GM12891 (cell line): ENCODE data around the gene ABCG1.
A peak's percentile ranks its signal among the peaks of the same experiment; 100 is the strongest.

ENCODE experiments used
- DNase-seq: peaks from one replicate; pipeline ENCODE4 v3.0.0; 2011; ENCODE audit warnings: low spot score; ENCODE audit not compliant: insufficient read length
- FAIRE-seq: peaks from 2 replicates; lab custom pipeline; 2011; peaks lifted over from hg19 to GRCh38; lab: Jason Lieb, UNC
- PAX5 ChIP-seq: IDR thresholded peaks from 2 replicates; pipeline ENCODE4 v1.6.1; 2011; ENCODE audit warnings: low read length, moderate library complexity, mild to moderate bottlenecking; ENCODE audit not compliant: insufficient read depth, severe bottlenecking
- POLR2A ChIP-seq: IDR thresholded peaks from 2 replicates; pipeline ENCODE4 v1.6.1; 2011; ENCODE audit warnings: low read depth, low read length, control low read depth
- POLR2AphosphoS5 ChIP-seq: IDR thresholded peaks from 2 replicates; pipeline ENCODE4 v1.6.1; 2011; ENCODE audit warnings: low read depth, low read length, control low read depth
- POU2F2 ChIP-seq: IDR thresholded peaks from 2 replicates; pipeline ENCODE4 v1.6.1; 2011; ENCODE audit warnings: low read depth, mild to moderate bottlenecking, control low read depth, low read length, moderate library complexity
- SPI1 ChIP-seq: IDR thresholded peaks from 2 replicates; pipeline ENCODE4 v1.6.1; 2011; ENCODE audit warnings: low read depth, low read length, control low read depth
- TAF1 ChIP-seq: IDR thresholded peaks from 2 replicates; pipeline ENCODE4 v1.6.1; 2011; ENCODE audit warnings: low read depth, low read length, control low read depth

Gene ABCG1

GRCh38 chr21:42332557-42333317 lies 113.8 kb downstream of the ABCG1 start:
- DNase-seq (no peak), FAIRE-seq (no peak)
- TF ChIP-seq SPI1 = no peak
- TF ChIP-seq POU2F2 = no peak
- no peak for TF ChIP-seq TAF1
- TF ChIP-seq PAX5 = no peak
- no peak for TF ChIP-seq POLR2AphosphoS5
- TF ChIP-seq POLR2A = no peak

GRCh38 chr21:42336054-42336453 lies 117.1 kb downstream of the ABCG1 start:
- FAIRE-seq = no peak
- TF ChIP-seq POU2F2 (peak; percentile 46; the same call in 1 of the 2 replicates), SPI1 (no peak)

GRCh38 chr21:42337276-42337675 lies 118.3 kb downstream of the ABCG1 start:
- TF ChIP-seq SPI1 (no peak), TAF1 (no peak), POLR2AphosphoS5 (no peak), PAX5 (no peak), POLR2A (no peak), POU2F2 (no peak)
- FAIRE-seq (no peak), DNase-seq (no peak)

More at GRCh38 chr21:42336054-42336453, 117.1 kb downstream of the ABCG1 start:
- DNase-seq = no peak

GRCh38 chr21:42337830-42338728 lies 119.1 kb downstream of the ABCG1 start:
- peak; percentile 88 for FAIRE-seq
- TF ChIP-seq POU2F2 (no peak), POLR2A (no peak), TAF1 (no peak), SPI1 (no peak), PAX5 (no peak), POLR2AphosphoS5 (no peak)
- peak; percentile 47 for DNase-seq

GRCh38 chr21:42338729-42339715 lies 120.1 kb downstream of the ABCG1 start:
- FAIRE-seq = no peak
- TF ChIP-seq POU2F2 (0 out of 2 replicates have a peak, but pooled peaks have one; percentile 31), PAX5 (no peak), TAF1 (no peak), POLR2AphosphoS5 (no peak), POLR2A (no peak), SPI1 (peak; percentile 38; the same call in 1 of the 2 replicates)
- no peak for DNase-seq

GRCh38 chr21:42340187-42341050 lies 121.5 kb downstream of the ABCG1 start:
- FAIRE-seq = no peak
- TF ChIP-seq TAF1 (no peak), SPI1 (no peak)
- DNase-seq = no peak

GRCh38 chr21:42341776-42342542 lies 123.0 kb downstream of the ABCG1 start:
- TF ChIP-seq TAF1 (no peak), PAX5 (no peak)
- FAIRE-seq = no peak
- DNase-seq = no peak

- TF ChIP-seq POLR2AphosphoS5 = no peak
- TF ChIP-seq POU2F2 = no peak
- TF ChIP-seq PAX5 = no peak
- no peak for TF ChIP-seq TAF1
- no peak for TF ChIP-seq SPI1
- TF ChIP-seq POLR2A = no peak
- FAIRE-seq = no peak
- no peak for DNase-seq
Measured at GRCh38 chr21:42343101-42343500, 124.2 kb downstream of the ABCG1 start.
